Right lobe of liver (tissue), 6 donors: ENCODE data around the gene TNIK. TPM values are rescaled to one million over a fixed set of nuclear protein-coding genes. Genes with fewer than 3 reads are reported as not detected.

ENCODE experiments used
- ATAC-seq, 4 donors: fragments of 200-7000 bp; cut with Tn5 transposase; one replicate each; pipeline ENCODE4 v1.9.1; 2020; ENCODE audit warnings: mild to moderate bottlenecking in 4 of 4, moderate library complexity in 4 of 4
- DNase-seq, 3 donors: peaks; one replicate each; pipeline ENCODE4 v3.0.0-alpha.2; 2020
- H3K27ac ChIP-seq, 3 donors: fragments of 200-600 bp; one replicate each; pipeline ENCODE4 v1.8.0; 2022
- H3K27me3 ChIP-seq, 2 donors: fragments of 200-600 bp; one replicate each; pipeline ENCODE4 v1.8.0; 2022
- H3K36me3 ChIP-seq, 4 donors: fragments of 200-600 bp; sonication (generic) in 1 of 4; one replicate each; pipeline versions ENCODE4 v1.5.1 to v1.8.0; 2017 to 2022; ENCODE audit warnings: control low read depth in 1 of 4
- H3K4me1 ChIP-seq, 4 donors: fragments of 200-600 bp; sonication (generic) in 1 of 4; one replicate each; pipeline versions ENCODE4 v1.5.1 to v1.8.0; 2017 to 2022; ENCODE audit warnings: control low read depth in 1 of 4
- H3K4me3 ChIP-seq, 3 donors: fragments of 200-600 bp; one replicate each; pipeline ENCODE4 v1.8.0; 2022
- H3K9me3 ChIP-seq, 4 donors: fragments of 200-600 bp; sonication (generic) in 1 of 4; one replicate each; pipeline versions ENCODE4 v1.5.1 to v1.8.0; 2017 to 2022; ENCODE audit warnings: control low read depth in 1 of 4
- POLR2A ChIP-seq: fragments of 450-650 bp; IDR thresholded peaks from one replicate; pipeline ENCODE4 v1.6.1; 2017; ENCODE audit warnings: antibody characterized with exemption, mild to moderate bottlenecking
- WGBS: methylation state at CpG from one replicate; pipeline ENCODE4 v1.1.6; 2018; ENCODE audit warnings: low coverage, low lambda C conversion rate; ENCODE audit not compliant: insufficient coverage; ENCODE audit errors: missing lambda C conversion rate; 5-methylcytosine and 5-hydroxymethylcytosine counted together
- intact Hi-C, 2 donors: fragments of 100-400 bp; cut with DNase I; formaldehyde crosslinking; loops; one replicate each; pipeline versions ENCODE4 v1.11.2 to v1.14.1; 2022
- total RNA-seq, 6 experiments: library from RNA; depleted of rRNA in 2 of 6; stranded (reverse); fragments of >200 nt in 2 of 6; fragmentation: NEBNext Ultra II Directional in 3 of 6; extraction: Animal tissue kit (Norgen Biotek cat#: 25700) in 3 of 6; gene quantifications; one replicate each; pipeline versions ENCODE4 v1.1.0 to v1.2.4, GENCODE V29; 2016 to 2023
- TF ChIP-seq, protein P1 (sequence below), 4 donors: fragments of 200-600 bp in 3 of 4; fragments of 450-650 bp in 1 of 4; IDR thresholded peaks; one replicate each; pipeline versions ENCODE4 v1.5.1 to v1.8.0; 2016 to 2022; ENCODE audit warnings: antibody characterized with exemption in 4 of 4, mild to moderate bottlenecking in 2 of 4
- donor health status: DM: no; HTN: yes; CAD: no.
- donor health status: DM: no; HTN: no; CAD: no.
- donor health status: DM: no; HTN: no; CAD: no.
- donor health status: DM: no; HTN: yes; CAD: no.
- donor health status: DM: no; HTN: yes; CAD: no.

Gene TNIK
- total RNA-seq, 6 experiments from 2014 or later: 5.2 to 8.0 (median 6.8) TPM

- 73% methylated on average over 4 of the region's 4 CpGs for WGBS
- Histone ChIP-seq H3K4me1 (peaks cover 0 to 9% (median 4%) of the 10 kb centered on the region in 4 donors), H3K36me3 (no peaks in the 10 kb centered on the region), H3K4me3 (no peak overlapping the region), H3K27ac (no peak overlapping the region), H3K27me3 (no peaks in the 10 kb centered on the region), H3K9me3 (no peaks in the 10 kb centered on the region)
- no peak for DNase-seq
- intact Hi-C loops: loop anchor here in 1 of 2 donors (10.0 kb wide), 1 partner anchor 109 kb away; no protein-coding TSS in a partner anchor
- no peak for TF ChIP-seq POLR2A
- TF ChIP-seq, protein P1, sequence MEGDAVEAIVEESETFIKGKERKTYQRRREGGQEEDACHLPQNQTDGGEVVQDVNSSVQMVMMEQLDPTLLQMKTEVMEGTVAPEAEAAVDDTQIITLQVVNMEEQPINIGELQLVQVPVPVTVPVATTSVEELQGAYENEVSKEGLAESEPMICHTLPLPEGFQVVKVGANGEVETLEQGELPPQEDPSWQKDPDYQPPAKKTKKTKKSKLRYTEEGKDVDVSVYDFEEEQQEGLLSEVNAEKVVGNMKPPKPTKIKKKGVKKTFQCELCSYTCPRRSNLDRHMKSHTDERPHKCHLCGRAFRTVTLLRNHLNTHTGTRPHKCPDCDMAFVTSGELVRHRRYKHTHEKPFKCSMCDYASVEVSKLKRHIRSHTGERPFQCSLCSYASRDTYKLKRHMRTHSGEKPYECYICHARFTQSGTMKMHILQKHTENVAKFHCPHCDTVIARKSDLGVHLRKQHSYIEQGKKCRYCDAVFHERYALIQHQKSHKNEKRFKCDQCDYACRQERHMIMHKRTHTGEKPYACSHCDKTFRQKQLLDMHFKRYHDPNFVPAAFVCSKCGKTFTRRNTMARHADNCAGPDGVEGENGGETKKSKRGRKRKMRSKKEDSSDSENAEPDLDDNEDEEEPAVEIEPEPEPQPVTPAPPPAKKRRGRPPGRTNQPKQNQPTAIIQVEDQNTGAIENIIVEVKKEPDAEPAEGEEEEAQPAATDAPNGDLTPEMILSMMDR (IDR thresholded peaks at IDR 0.05): no peak
- no peak for ATAC-seq
These were observed 404.6 kb downstream of the TNIK start for GRCh38 chr3:171055336-171056178.

- intact Hi-C loops: loop anchor here in 1 of 2 donors (5.0 to 10.0 kb wide), 2 partner anchors 110 to 512 kb away; no protein-coding TSS in a partner anchor
- Histone ChIP-seq H3K27ac (no peak overlapping the region), H3K36me3 (no peaks in the 10 kb centered on the region), H3K9me3 (no peaks in the 10 kb centered on the region), H3K4me3 (no peak overlapping the region), H3K27me3 (no peaks in the 10 kb centered on the region), H3K4me1 (peaks cover 0 to 10% (median 5%) of the 10 kb centered on the region in 4 donors)
- ATAC-seq: no peak
- no peak for DNase-seq
- TF ChIP-seq POLR2A: no peak
- TF ChIP-seq, protein P1 (IDR thresholded peaks at IDR 0.05): no peak
These were observed 405.3 kb downstream of the TNIK start for GRCh38 chr3:171054921-171055320.

GRCh38 chr3:171054231-171054630 is 406.0 kb downstream of the TNIK start:
- no peak overlapping the region for H3K4me3 ChIP-seq
- TF ChIP-seq POLR2A: no peak
- TF ChIP-seq, protein P1 (IDR thresholded peaks at IDR 0.05): no peak
- peak in 1 of 4 donors; percentile 58 for ATAC-seq
- intact Hi-C loops: loop anchor here in 1 of 2 donors (5.0 to 10.0 kb wide), 2 partner anchors 111 to 513 kb away; no protein-coding TSS in a partner anchor
- peaks cover 0 to 5% (median 2%) of the 10 kb centered on the region in 4 donors for H3K4me1 ChIP-seq
- no peaks in the 10 kb centered on the region for H3K27me3 ChIP-seq
- no peaks in the 10 kb centered on the region for H3K36me3 ChIP-seq
- no peak overlapping the region for H3K27ac ChIP-seq
- H3K9me3 ChIP-seq: no peaks in the 10 kb centered on the region
- no peak for DNase-seq
- WGBS: 43% methylated on average over 1 of the region's 1 CpG

- ATAC-seq: peak; percentile 61 to 79 (median 68)
- intact Hi-C loops: loop anchor here in 1 of 2 donors (5.0 to 10.0 kb wide), 2 partner anchors 115 to 517 kb away; no protein-coding TSS in a partner anchor
- Histone ChIP-seq H3K9me3 (no peaks in the 10 kb centered on the region), H3K4me3 (no peak overlapping the region), H3K36me3 (no peaks in the 10 kb centered on the region), H3K27ac (no peak overlapping the region), H3K27me3 (no peaks in the 10 kb centered on the region), H3K4me1 (peaks cover 0 to 18% (median 2%) of the 10 kb centered on the region in 4 donors)
- TF ChIP-seq POLR2A: no peak
- TF ChIP-seq, protein P1 (IDR thresholded peaks at IDR 0.05): peak; percentile 69 to 77 (median 73)
- 11% methylated on average over 6 of the region's 6 CpGs for WGBS
- DNase-seq: peak; percentile 51 to 69 (median 67)
These were observed 410.3 kb downstream of the TNIK start for GRCh38 chr3:171049861-171050444.
